Measurements from ENCODE around the gene EXO5. TPM values are rescaled to one million over a fixed set of nuclear protein-coding genes. Genes with fewer than 3 reads are reported as not detected.
"Not testable (repeated sequence)": the region's sequence is repeated elsewhere in the genome, so short reads cannot be mapped to it uniquely, and the experiment has no call there.

The EXO5 gene
- total and polyA plus RNA-seq, 10 donors: 6.2 to 13.5 (median 8.5) TPM

GRCh38 chr1:40546957-40547356 lies 38.4 kb downstream of the EXO5 start:
- intact Hi-C loops (cut with DNase I; ENCODE audit: low total_unique reads): no loop called here
- H3K36me3 ChIP-seq: peaks cover 3 to 65% (median 41%) of the 10 kb centered on the region in 6 donors
- peaks cover 0 to 41% (median 31%) of the 10 kb centered on the region in 8 donors for H3K9me3 ChIP-seq
- WGBS, 5 donors: 94 to 99% (median 95%) methylated on average over 4 of the region's 4 CpGs
- H3K4me1 ChIP-seq: no peaks in the 10 kb centered on the region
- no peak overlapping the region for H3K4me3 ChIP-seq
- no peak overlapping the region for H3K27ac ChIP-seq
- no peak for DNase-seq
- no peaks in the 10 kb centered on the region for H3K27me3 ChIP-seq (replicated peaks in 1 of 7)
- no peak for TF ChIP-seq POLR2AphosphoS5 (IDR thresholded peaks at IDR 0.05)
- TF ChIP-seq CTCF (IDR thresholded peaks at IDR 0.05 in 8 of 11, conservative IDR thresholded peaks at IDR 0.05 in 3 of 11): no peak
- TF ChIP-seq POLR2A (IDR thresholded peaks at IDR 0.05): no peak

GRCh38 chr1:40553017-40553416 lies 44.5 kb downstream of the EXO5 start:
- H3K27ac ChIP-seq: no peak overlapping the region
- H3K4me3 ChIP-seq: no peak overlapping the region
- 47 to 58% (median 56%) methylated on average over 4 of the region's 4 CpGs for WGBS, 5 donors
- H3K4me1 ChIP-seq: no peaks in the 10 kb centered on the region
- peaks cover 0 to 4% (median 0%) of the 10 kb centered on the region in 6 donors for H3K36me3 ChIP-seq
- H3K9me3 ChIP-seq: peaks cover 0 to 14% (median 5%) of the 10 kb centered on the region in 8 donors
- H3K27me3 ChIP-seq (replicated peaks in 1 of 7): no peaks in the 10 kb centered on the region
- TF ChIP-seq CTCF (IDR thresholded peaks at IDR 0.05 in 8 of 11, conservative IDR thresholded peaks at IDR 0.05 in 3 of 11) (no peak), POLR2AphosphoS5 (IDR thresholded peaks at IDR 0.05) (no peak), POLR2A (IDR thresholded peaks at IDR 0.05) (no peak)
- intact Hi-C loops (cut with DNase I; ENCODE audit: low total_unique reads): no loop called here
- no peak for DNase-seq

GRCh38 chr1:40554807-40555206 lies 46.2 kb downstream of the EXO5 start:
- DNase-seq; H3K36me3 ChIP-seq; H3K27ac ChIP-seq; H3K27me3 ChIP-seq (replicated peaks in 1 of 7); H3K4me3 ChIP-seq; H3K4me1 ChIP-seq; intact Hi-C loops (cut with DNase I; ENCODE audit: low total_unique reads): not testable (repeated sequence)
- peaks cover 0 to 17% (median 0%) of the 10 kb centered on the region in 8 donors for H3K9me3 ChIP-seq
- WGBS, 5 donors: 75 to 94% (median 82%) methylated on average over 7 of the region's 7 CpGs

GRCh38 chr1:40556121-40556520 lies 47.6 kb downstream of the EXO5 start:
- H3K4me1 ChIP-seq: no peaks in the 10 kb centered on the region
- no peaks in the 10 kb centered on the region for H3K27me3 ChIP-seq (replicated peaks in 1 of 7)
- H3K9me3 ChIP-seq: peaks cover 0 to 17% (median 0%) of the 10 kb centered on the region in 8 donors
- no peak overlapping the region for H3K27ac ChIP-seq
- intact Hi-C loops (cut with DNase I; ENCODE audit: low total_unique reads): no loop called here
- 93 to 97% (median 95%) methylated on average over 5 of the region's 5 CpGs for WGBS, 5 donors
- no peak overlapping the region for H3K4me3 ChIP-seq
- TF ChIP-seq POLR2AphosphoS5 (IDR thresholded peaks at IDR 0.05) (no peak), CTCF (IDR thresholded peaks at IDR 0.05 in 8 of 11, conservative IDR thresholded peaks at IDR 0.05 in 3 of 11) (no peak), POLR2A (IDR thresholded peaks at IDR 0.05) (no peak)
- no peaks in the 10 kb centered on the region for H3K36me3 ChIP-seq
- DNase-seq: no peak

- H3K27ac ChIP-seq; H3K4me1 ChIP-seq; H3K27me3 ChIP-seq (replicated peaks in 1 of 7); H3K4me3 ChIP-seq; DNase-seq; intact Hi-C loops (cut with DNase I; ENCODE audit: low total_unique reads); H3K36me3 ChIP-seq: not testable (repeated sequence)
- H3K9me3 ChIP-seq: peaks cover 0 to 17% (median 0%) of the 10 kb centered on the region in 8 donors
- 71 to 100% (median 90%) methylated on average over 1 of the region's 1 CpG for WGBS, 5 donors
Measured at GRCh38 chr1:40558241-40558640, 49.7 kb downstream of the EXO5 start.
